GM20000 (cell line): ENCODE results near the gene PAX4.
"Not testable (repeated sequence)": the region's sequence is repeated elsewhere in the genome, so short reads cannot be mapped to it uniquely, and the experiment has no call there.

Source experiments
- DNase-seq: peaks from one replicate; pipeline ENCODE4 v3.0.0; 2012; ENCODE audit warnings: low spot score
- CTCF ChIP-seq: IDR thresholded peaks from 2 replicates; pipeline ENCODE4 v1.5.1; 2012; ENCODE audit warnings: mild to moderate bottlenecking, control low read depth; ENCODE audit errors: extremely low read depth, missing control alignments

PAX4 gene

GRCh38 chr7:127571741-127572505 lies 46.0 kb downstream of the PAX4 start:
- no peak for DNase-seq
- no peak for TF ChIP-seq CTCF

- DNase-seq = not testable (repeated sequence)
Measured at GRCh38 chr7:127568034-127568433, 49.9 kb downstream of the PAX4 start.

- no peak for TF ChIP-seq CTCF
- DNase-seq = no peak
Measured at GRCh38 chr7:127566242-127566641, 51.7 kb downstream of the PAX4 start.
